ENCODE measurements around the gene CDC25A. TPM values are rescaled to one million over a fixed set of nuclear protein-coding genes. Genes with fewer than 3 reads are reported as not detected.
"Not testable (repeated sequence)": the region's sequence is repeated elsewhere in the genome, so short reads cannot be mapped to it uniquely, and the experiment has no call there.

Gene CDC25A
- polyA plus RNA-seq, 4 donors, result 0.27 to 5.7 (median 4.5) TPM

DNA sequence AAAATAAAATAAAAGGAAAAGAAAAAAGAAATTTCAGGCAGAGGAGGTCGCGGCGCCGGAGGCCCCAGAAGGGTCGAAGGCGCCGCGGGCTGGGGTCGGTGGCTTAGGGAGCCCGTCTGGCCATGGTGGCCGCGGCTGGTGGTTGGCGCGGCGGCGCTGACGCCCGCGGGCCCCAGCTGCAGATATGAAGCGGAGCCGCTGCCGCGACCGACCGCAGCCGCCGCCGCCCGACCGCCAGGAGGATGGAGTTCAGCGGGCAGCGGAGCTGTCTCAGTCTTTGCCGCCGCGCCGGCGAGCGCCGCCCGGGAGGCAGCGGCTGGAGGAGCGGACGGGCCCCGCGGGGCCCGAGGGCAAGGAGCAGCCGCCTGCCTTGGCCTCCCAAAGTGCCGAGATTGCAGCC is 22.3 kb upstream of the CDC25A start:
- H3K4me3 ChIP-seq (ENCODE audit: low read depth in 1 of 3, low read length in 3 of 3); H3K9me3 ChIP-seq (ENCODE audit: control insufficient read depth in 2 of 2, insufficient read depth in 1 of 2, low read depth in 1 of 2, low read length in 1 of 2); H3K36me3 ChIP-seq (ENCODE audit: control insufficient read depth in 3 of 3, insufficient read depth in 2 of 3, low read depth in 1 of 3, low read length in 3 of 3); H3K27ac ChIP-seq (ENCODE audit: low read depth in 1 of 3, low read length in 2 of 3); H3K4me1 ChIP-seq (ENCODE audit: control insufficient read depth in 3 of 3, insufficient read depth in 2 of 3, low read depth in 1 of 3, low read length in 2 of 3); DNase-seq; H3K27me3 ChIP-seq (ENCODE audit: control insufficient read depth in 3 of 3, insufficient read depth in 3 of 3, low read length in 3 of 3); FAIRE-seq: not testable (repeated sequence)
- 82 to 94% (median 90%) methylated on average over 15 to 41 of the region's 48 CpGs for WGBS, 3 donors

DNA sequence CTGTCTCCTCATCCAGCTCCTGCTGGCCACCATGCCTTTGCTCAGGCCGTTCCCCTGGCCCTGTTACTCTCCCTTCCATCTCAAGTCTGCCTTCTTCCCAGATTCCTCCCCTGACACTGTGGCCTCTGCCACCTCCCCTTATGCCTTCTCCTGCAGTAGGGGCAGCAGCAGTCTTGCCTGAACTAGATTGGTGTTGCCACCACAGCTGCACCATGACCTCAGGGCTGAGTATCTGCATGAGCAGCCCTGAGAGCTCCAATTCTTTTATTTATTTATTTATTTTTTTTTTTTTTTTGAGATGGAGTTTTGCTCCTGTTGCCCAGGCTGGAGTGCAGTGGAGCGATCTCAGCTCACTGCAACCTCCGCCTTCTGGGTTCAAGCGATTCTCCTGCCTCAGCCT is 21.2 kb upstream of the CDC25A start:
- Histone ChIP-seq H3K36me3 (ENCODE audit: control insufficient read depth in 3 of 3, insufficient read depth in 2 of 3, low read depth in 1 of 3, low read length in 3 of 3) (no peaks in the 10 kb centered on the region), H3K9me3 (ENCODE audit: control insufficient read depth in 2 of 2, insufficient read depth in 1 of 2, low read depth in 1 of 2, low read length in 1 of 2) (no peaks in the 10 kb centered on the region), H3K27me3 (ENCODE audit: control insufficient read depth in 3 of 3, insufficient read depth in 3 of 3, low read length in 3 of 3) (no peaks in the 10 kb centered on the region), H3K4me3 (ENCODE audit: low read depth in 1 of 3, low read length in 3 of 3) (no peak overlapping the region), H3K4me1 (ENCODE audit: control insufficient read depth in 3 of 3, insufficient read depth in 2 of 3, low read depth in 1 of 3, low read length in 2 of 3) (no peaks in the 10 kb centered on the region), H3K27ac (ENCODE audit: low read depth in 1 of 3, low read length in 2 of 3) (no peak overlapping the region)
- FAIRE-seq (no peak), DNase-seq (no peak)
- WGBS, 3 donors, result 91 to 94% (median 93%) methylated on average over 4 of the region's 4 CpGs

DNA sequence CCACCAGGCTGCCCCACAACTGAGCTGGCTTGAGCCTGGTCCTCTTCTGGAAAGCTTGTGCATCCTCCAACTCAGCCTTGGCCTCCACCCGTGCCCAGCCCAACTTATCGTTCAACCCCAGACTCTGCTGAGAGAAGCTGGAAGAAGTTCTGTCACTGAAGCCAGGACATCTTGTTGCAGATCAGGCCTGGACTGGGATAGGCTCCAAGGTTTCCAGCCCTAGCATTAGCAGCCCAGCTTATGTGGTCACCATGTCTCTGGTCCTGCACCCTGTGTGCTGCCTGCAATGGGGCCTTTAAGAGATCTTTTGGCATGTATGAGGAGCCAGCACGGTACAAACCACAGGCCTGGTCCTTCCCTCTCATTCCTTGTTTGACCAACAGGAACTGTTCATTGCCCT is 19.9 kb upstream of the CDC25A start:
- H3K27me3 ChIP-seq (ENCODE audit: control insufficient read depth in 3 of 3, insufficient read depth in 3 of 3, low read length in 3 of 3), result no peaks in the 10 kb centered on the region
- H3K4me3 ChIP-seq (ENCODE audit: low read depth in 1 of 3, low read length in 3 of 3), result no peak overlapping the region
- no peak for DNase-seq
- H3K4me1 ChIP-seq (ENCODE audit: control insufficient read depth in 3 of 3, insufficient read depth in 2 of 3, low read depth in 1 of 3, low read length in 2 of 3), result no peaks in the 10 kb centered on the region
- no peak for FAIRE-seq
- no peaks in the 10 kb centered on the region for H3K36me3 ChIP-seq (ENCODE audit: control insufficient read depth in 3 of 3, insufficient read depth in 2 of 3, low read depth in 1 of 3, low read length in 3 of 3)
- WGBS, 3 donors, result 69 to 84% (median 72%) methylated on average over 3 of the region's 3 CpGs
- no peaks in the 10 kb centered on the region for H3K9me3 ChIP-seq (ENCODE audit: control insufficient read depth in 2 of 2, insufficient read depth in 1 of 2, low read depth in 1 of 2, low read length in 1 of 2)
- H3K27ac ChIP-seq (ENCODE audit: low read depth in 1 of 3, low read length in 2 of 3), result no peak overlapping the region

- no peak overlapping the region for H3K27ac ChIP-seq (ENCODE audit: low read depth in 1 of 3, low read length in 2 of 3)
- DNase-seq (no peak), FAIRE-seq (no peak)
- no peak overlapping the region for H3K4me3 ChIP-seq (ENCODE audit: low read depth in 1 of 3, low read length in 3 of 3)
- H3K4me1 ChIP-seq (ENCODE audit: control insufficient read depth in 3 of 3, insufficient read depth in 2 of 3, low read depth in 1 of 3, low read length in 2 of 3), result no peaks in the 10 kb centered on the region
- no peaks in the 10 kb centered on the region for H3K27me3 ChIP-seq (ENCODE audit: control insufficient read depth in 3 of 3, insufficient read depth in 3 of 3, low read length in 3 of 3)
- 73 to 83% (median 73%) methylated on average over 6 of the region's 6 CpGs for whole genome bisulfite sequencing, 3 donors
- H3K9me3 ChIP-seq (ENCODE audit: control insufficient read depth in 2 of 2, insufficient read depth in 1 of 2, low read depth in 1 of 2, low read length in 1 of 2), result no peaks in the 10 kb centered on the region
- H3K36me3 ChIP-seq (ENCODE audit: control insufficient read depth in 3 of 3, insufficient read depth in 2 of 3, low read depth in 1 of 3, low read length in 3 of 3), result no peaks in the 10 kb centered on the region
Measured at GRCh38 chr3:48202632-48203031, 14.4 kb upstream of the CDC25A start.

DNA sequence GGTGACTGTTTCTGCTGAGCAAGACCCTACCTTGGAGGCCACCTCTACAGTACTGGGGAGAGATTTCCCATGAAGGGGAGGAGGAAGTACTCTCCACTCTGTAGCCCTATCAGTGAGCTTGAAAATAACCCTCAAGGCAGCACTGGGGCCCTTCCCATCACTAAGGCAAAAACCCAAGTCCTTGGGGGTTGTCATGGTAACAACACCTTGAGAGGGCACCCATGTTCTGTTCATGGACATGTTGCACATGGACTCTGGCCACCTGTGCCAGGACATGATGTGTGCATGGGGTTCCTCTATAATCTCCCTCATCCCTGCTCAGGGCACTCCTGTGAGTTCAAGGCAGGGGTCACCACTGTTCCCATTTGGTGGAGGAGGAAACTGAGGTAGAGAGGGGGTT is 10.9 kb upstream of the CDC25A start:
- Histone ChIP-seq H3K36me3 (ENCODE audit: control insufficient read depth in 3 of 3, insufficient read depth in 2 of 3, low read depth in 1 of 3, low read length in 3 of 3) (no peaks in the 10 kb centered on the region), H3K27me3 (ENCODE audit: control insufficient read depth in 3 of 3, insufficient read depth in 3 of 3, low read length in 3 of 3) (no peaks in the 10 kb centered on the region), H3K9me3 (ENCODE audit: control insufficient read depth in 2 of 2, insufficient read depth in 1 of 2, low read depth in 1 of 2, low read length in 1 of 2) (no peaks in the 10 kb centered on the region), H3K27ac (ENCODE audit: low read depth in 1 of 3, low read length in 2 of 3) (no peak overlapping the region), H3K4me3 (ENCODE audit: low read depth in 1 of 3, low read length in 3 of 3) (no peak overlapping the region), H3K4me1 (ENCODE audit: control insufficient read depth in 3 of 3, insufficient read depth in 2 of 3, low read depth in 1 of 3, low read length in 2 of 3) (no peaks in the 10 kb centered on the region)
- FAIRE-seq, result no peak
- no peak for DNase-seq

DNA sequence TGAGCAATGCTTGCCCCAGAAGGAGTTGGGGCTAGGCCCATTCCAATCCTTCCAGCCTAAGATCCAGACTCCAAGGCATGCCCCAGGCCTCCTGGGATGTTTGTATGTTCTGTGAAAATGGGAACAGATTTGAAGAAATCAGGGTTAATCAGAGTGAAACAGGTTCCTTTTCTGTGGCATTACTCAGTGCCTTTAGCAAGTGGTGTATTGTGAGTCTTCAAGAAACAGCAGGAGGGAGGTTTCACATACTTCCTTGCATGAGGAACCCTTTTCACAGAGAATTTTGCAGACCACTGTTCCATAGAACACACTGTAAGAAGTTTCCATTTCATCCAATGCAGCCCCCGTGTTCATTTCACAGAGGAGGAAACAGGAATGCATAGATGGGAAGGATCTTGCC is 8.4 kb upstream of the CDC25A start:
- H3K4me3 ChIP-seq (ENCODE audit: low read depth in 1 of 3, low read length in 3 of 3), result no peak overlapping the region
- H3K36me3 ChIP-seq (ENCODE audit: control insufficient read depth in 3 of 3, insufficient read depth in 2 of 3, low read depth in 1 of 3, low read length in 3 of 3), result no peaks in the 10 kb centered on the region
- H3K9me3 ChIP-seq (ENCODE audit: control insufficient read depth in 2 of 2, insufficient read depth in 1 of 2, low read depth in 1 of 2, low read length in 1 of 2), result no peaks in the 10 kb centered on the region
- no peaks in the 10 kb centered on the region for H3K4me1 ChIP-seq (ENCODE audit: control insufficient read depth in 3 of 3, insufficient read depth in 2 of 3, low read depth in 1 of 3, low read length in 2 of 3)
- FAIRE-seq (no peak), DNase-seq (no peak)
- no peaks in the 10 kb centered on the region for H3K27me3 ChIP-seq (ENCODE audit: control insufficient read depth in 3 of 3, insufficient read depth in 3 of 3, low read length in 3 of 3)
- no peak overlapping the region for H3K27ac ChIP-seq (ENCODE audit: low read depth in 1 of 3, low read length in 2 of 3)
- WGBS, 3 donors, result 64 to 96% (median 82%) methylated on average over 1 of the region's 1 CpG

DNA sequence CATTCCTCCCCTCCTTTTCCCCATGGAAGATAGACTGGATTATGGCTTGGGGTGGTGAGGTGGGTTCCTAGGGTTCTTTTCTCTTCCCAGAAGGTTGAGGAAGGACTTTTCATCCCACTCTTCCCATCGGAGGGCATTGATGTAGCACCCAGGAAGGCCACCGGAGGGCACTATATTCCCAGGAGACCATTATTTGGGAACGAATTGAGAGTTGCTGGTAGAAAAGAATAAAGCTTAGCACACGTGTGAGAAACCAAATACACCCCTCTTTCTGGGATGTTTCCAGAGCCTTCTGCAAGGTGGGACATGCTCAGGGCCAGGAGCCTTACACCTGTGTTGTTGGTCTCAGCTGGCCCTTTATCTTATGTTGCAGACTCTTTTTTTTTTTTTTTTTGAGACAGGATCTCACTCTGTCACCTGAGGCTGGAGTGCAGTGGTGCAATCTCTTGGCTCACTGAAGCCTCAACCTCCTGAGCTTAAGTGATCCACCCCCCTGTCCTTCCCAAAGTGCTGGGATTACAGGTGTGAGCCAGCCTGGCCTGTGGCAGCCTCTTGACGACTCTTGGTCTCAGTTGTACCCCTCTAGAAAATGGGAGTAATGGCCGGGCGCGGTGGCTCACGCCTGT is 6.3 kb upstream of the CDC25A start:
- Histone ChIP-seq H3K9me3 (ENCODE audit: control insufficient read depth in 2 of 2, insufficient read depth in 1 of 2, low read depth in 1 of 2, low read length in 1 of 2) (no peaks in the 10 kb centered on the region), H3K4me3 (ENCODE audit: low read depth in 1 of 3, low read length in 3 of 3) (no peak overlapping the region), H3K27me3 (ENCODE audit: control insufficient read depth in 3 of 3, insufficient read depth in 3 of 3, low read length in 3 of 3) (no peaks in the 10 kb centered on the region), H3K4me1 (ENCODE audit: control insufficient read depth in 3 of 3, insufficient read depth in 2 of 3, low read depth in 1 of 3, low read length in 2 of 3) (peaks cover 0 to 2% (median 1%) of the 10 kb centered on the region in 3 donors), H3K27ac (ENCODE audit: low read depth in 1 of 3, low read length in 2 of 3) (no peak overlapping the region), H3K36me3 (ENCODE audit: control insufficient read depth in 3 of 3, insufficient read depth in 2 of 3, low read depth in 1 of 3, low read length in 3 of 3) (no peaks in the 10 kb centered on the region)
- FAIRE-seq (no peak), DNase-seq (peak; percentile 67 to 76)
- WGBS, 3 donors, result 49 to 53% (median 50%) methylated on average over 9 of the region's 9 CpGs

GRCh38 chr3:48190911-48191310 is 2.7 kb upstream of the CDC25A start:
- H3K36me3 ChIP-seq (ENCODE audit: control insufficient read depth in 3 of 3, insufficient read depth in 2 of 3, low read depth in 1 of 3, low read length in 3 of 3), result no peaks in the 10 kb centered on the region
- 23 to 57% (median 45%) methylated on average over 3 of the region's 3 CpGs for WGBS, 3 donors
- DNase-seq (peak; percentile 63 to 90), FAIRE-seq (no peak)
- no peaks in the 10 kb centered on the region for H3K27me3 ChIP-seq (ENCODE audit: control insufficient read depth in 3 of 3, insufficient read depth in 3 of 3, low read length in 3 of 3)
- H3K9me3 ChIP-seq (ENCODE audit: control insufficient read depth in 2 of 2, insufficient read depth in 1 of 2, low read depth in 1 of 2, low read length in 1 of 2), result no peaks in the 10 kb centered on the region
- peak overlapping the region in 1 of 3 donors; percentile 69 for H3K27ac ChIP-seq (ENCODE audit: low read depth in 1 of 3, low read length in 2 of 3)
- H3K4me3 ChIP-seq (ENCODE audit: low read depth in 1 of 3, low read length in 3 of 3), result no peak overlapping the region
- peaks cover 2 to 13% (median 3%) of the 10 kb centered on the region in 3 donors for H3K4me1 ChIP-seq (ENCODE audit: control insufficient read depth in 3 of 3, insufficient read depth in 2 of 3, low read depth in 1 of 3, low read length in 2 of 3)

DNA sequence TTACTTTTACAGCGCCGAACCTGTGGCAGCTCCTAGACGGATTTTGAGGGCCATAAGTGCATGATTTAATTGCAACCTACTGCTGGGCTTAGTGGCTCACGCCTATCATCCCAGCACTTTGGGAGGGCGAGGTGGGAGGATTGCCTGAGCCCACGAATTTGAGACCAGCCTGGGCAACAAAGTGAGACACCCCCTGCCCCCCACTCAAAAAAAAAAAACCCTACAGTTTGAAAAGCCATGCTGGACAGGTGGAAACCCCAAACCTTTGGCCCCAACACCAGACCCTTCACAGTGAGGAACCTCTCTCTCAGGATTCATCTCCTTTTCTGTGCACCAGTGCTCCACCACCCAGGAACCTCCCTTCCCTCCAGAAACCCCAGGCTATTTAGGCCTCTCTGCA is 1.1 kb upstream of the CDC25A start:
- no peaks in the 10 kb centered on the region for H3K9me3 ChIP-seq (ENCODE audit: control insufficient read depth in 2 of 2, insufficient read depth in 1 of 2, low read depth in 1 of 2, low read length in 1 of 2)
- WGBS, 3 donors, result 63 to 83% (median 73%) methylated on average over 6 of the region's 6 CpGs
- no peak overlapping the region for H3K4me3 ChIP-seq (ENCODE audit: low read depth in 1 of 3, low read length in 3 of 3)
- no peaks in the 10 kb centered on the region for H3K27me3 ChIP-seq (ENCODE audit: control insufficient read depth in 3 of 3, insufficient read depth in 3 of 3, low read length in 3 of 3)
- no peak for FAIRE-seq
- DNase-seq, result no peak
- H3K4me1 ChIP-seq (ENCODE audit: control insufficient read depth in 3 of 3, insufficient read depth in 2 of 3, low read depth in 1 of 3, low read length in 2 of 3), result peaks cover 2 to 18% (median 7%) of the 10 kb centered on the region in 3 donors
- H3K36me3 ChIP-seq (ENCODE audit: control insufficient read depth in 3 of 3, insufficient read depth in 2 of 3, low read depth in 1 of 3, low read length in 3 of 3), result peaks cover 0 to 4% (median 0%) of the 10 kb centered on the region in 3 donors
- no peak overlapping the region for H3K27ac ChIP-seq (ENCODE audit: low read depth in 1 of 3, low read length in 2 of 3)

All from small intestine (tissue), 7 donors.